Suprapubic skin (tissue), 4 donors: ENCODE results near the gene TRABD2A.

Source experiments
- CTCF ChIP-seq, 2 donors: fragments of 200-600 bp in 1 of 2; fragments of 450-650 bp in 1 of 2; sonication (generic) in 1 of 2; IDR thresholded peaks; one replicate each; pipeline ENCODE4 v1.5.1; 2016 to 2019; ENCODE audit warnings: antibody characterized with exemption in 2 of 2, mild to moderate bottlenecking in 1 of 2, moderate library complexity in 1 of 2
- EP300 ChIP-seq: sonication (generic); formaldehyde crosslinking; IDR thresholded peaks from one replicate; pipeline ENCODE4 v1.6.1; 2017; ENCODE audit warnings: antibody characterized with exemption
- POLR2A ChIP-seq, 2 donors: fragments of 450-650 bp; IDR thresholded peaks; one replicate each; pipeline ENCODE4 v1.6.1; 2017; ENCODE audit warnings: antibody characterized with exemption in 2 of 2, mild to moderate bottlenecking in 2 of 2, moderate library complexity in 2 of 2
- POLR2AphosphoS5 ChIP-seq, 3 donors: sonication (generic); formaldehyde crosslinking; IDR thresholded peaks; one replicate each; pipeline ENCODE4 v1.6.1; 2017; ENCODE audit warnings: antibody characterized with exemption in 3 of 3

DNA sequence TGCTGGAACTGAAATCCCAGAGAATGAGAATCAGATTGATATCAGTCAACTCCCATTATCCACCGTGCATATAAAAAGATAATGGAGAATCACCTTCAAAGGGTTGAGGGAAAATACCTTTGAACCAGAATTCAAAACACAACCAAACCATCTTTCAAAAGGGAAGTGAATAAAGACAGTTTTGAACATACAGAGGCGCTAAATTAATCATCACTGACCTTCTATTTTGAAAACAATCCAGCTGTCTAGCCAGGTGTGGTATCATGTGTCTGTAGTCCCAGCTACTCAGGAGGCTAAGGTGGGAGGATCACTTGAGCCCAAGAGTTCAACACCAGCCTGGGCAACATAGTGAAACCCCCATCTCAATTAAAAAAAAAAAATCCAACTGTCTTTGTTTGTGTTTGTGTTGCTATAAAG lies 63.6 kb downstream of the TRABD2A start:
- no peak for TF ChIP-seq POLR2A (IDR thresholded peaks at IDR 0.05)
- no peak for TF ChIP-seq EP300
- TF ChIP-seq CTCF (IDR thresholded peaks at IDR 0.05): no peak
- no peak for TF ChIP-seq POLR2AphosphoS5 (IDR thresholded peaks at IDR 0.05)
